SK-N-DZ (cell line): Measurements from ENCODE around the gene CSF1R.

ENCODE experiments used
- DNase-seq: peaks from one replicate; pipeline ENCODE4 v3.0.0-alpha.2; 2015; ENCODE audit warnings: low spot score

The CSF1R gene

GRCh38 chr5:150070821-150071220 is 15.5 kb downstream of the CSF1R start:
- no peak for DNase-seq

- no peak for DNase-seq
Measured at GRCh38 chr5:150069672-150070627, 16.4 kb downstream of the CSF1R start.

DNA sequence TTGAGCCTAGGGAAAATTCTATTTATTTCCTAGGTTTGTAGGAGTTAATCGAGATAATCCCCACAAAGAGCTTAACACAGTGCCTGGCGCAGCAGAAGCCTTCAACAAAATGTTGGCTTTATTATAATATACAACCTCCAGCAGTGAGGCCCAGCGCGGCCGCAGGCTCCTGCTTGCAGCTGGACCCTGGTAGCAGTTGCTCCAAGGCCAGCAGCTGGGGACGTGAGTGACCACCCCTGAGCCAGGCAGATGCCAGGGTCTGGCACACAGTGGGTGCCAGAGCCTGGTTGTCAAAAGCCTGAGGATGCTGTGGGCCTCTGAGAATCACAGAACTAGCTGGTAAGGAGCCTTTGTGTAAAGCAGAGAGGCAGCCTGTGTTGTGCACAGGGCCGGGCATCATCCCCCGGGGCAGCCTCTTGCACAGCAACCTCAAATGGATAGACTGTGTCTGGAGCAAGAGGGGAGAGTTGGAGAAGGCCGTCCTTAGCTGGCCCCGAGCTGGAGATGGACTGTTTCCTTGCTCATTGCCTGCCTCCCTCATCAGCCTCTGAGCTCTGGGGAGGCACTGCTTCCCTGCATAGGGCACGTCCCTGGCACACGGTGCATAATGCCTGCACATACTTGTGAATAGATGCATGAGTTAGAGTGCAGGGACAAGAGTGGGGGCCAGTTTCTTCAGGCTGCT is 17.3 kb downstream of the CSF1R start:
- DNase-seq: no peak

- DNase-seq: no peak
Measured at GRCh38 chr5:150068472-150068871, 17.9 kb downstream of the CSF1R start.

- DNase-seq: no peak
Measured at GRCh38 chr5:150068071-150068470, 18.3 kb downstream of the CSF1R start.

DNA sequence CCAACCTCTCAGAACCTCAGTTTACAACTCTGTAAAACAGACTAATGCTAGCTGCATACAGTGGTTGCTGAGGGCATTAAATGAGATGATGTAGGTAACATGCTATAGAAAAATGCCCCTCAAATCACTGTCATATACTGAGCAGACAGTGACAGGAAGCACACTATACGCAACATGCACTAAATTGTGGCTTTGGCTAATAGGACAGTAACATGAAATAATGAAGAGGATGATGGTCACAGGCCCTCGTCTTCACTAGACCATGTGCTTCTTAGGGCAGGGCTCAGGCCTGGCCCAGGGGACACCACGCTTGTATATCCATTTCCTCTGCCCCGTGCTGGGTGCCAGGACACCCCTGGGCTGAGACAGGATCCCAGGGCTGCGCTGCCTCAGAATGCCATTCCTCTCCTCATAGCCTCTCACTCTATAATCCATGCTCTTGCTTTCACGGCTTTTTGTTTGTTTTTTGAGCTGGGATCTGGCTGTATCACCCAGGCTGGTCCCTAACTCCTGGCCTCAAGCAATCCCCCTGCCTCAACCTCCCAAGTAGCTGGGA is 18.9 kb downstream of the CSF1R start:
- no peak for DNase-seq

GRCh38 chr5:150066901-150067396 is 19.4 kb downstream of the CSF1R start:
- DNase-seq: no peak

- DNase-seq: no peak
Measured at GRCh38 chr5:150066436-150066835, 19.9 kb downstream of the CSF1R start.

GRCh38 chr5:150065886-150066285 is 20.5 kb downstream of the CSF1R start:
- DNase-seq: no peak

DNA sequence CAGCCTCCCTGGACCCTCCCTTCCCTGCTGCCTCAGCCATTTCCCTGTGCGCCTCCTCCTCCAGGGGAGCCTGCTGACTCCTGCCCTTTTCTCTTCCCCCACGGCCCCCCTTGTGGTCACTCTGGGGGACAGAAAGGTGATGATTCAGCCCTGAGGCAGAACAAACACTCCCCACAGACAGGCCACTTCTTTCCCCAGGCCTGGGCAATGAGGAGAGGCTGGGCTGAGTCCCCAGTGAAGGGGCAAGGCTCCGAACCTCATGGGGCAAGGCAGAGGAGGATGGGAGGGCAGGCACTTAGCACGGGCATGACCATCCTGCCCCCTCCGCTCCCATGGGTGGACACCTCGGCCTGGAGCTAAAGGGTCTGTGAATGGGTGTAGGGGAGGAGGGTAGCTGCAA is 21.0 kb downstream of the CSF1R start:
- DNase-seq: no peak

DNA sequence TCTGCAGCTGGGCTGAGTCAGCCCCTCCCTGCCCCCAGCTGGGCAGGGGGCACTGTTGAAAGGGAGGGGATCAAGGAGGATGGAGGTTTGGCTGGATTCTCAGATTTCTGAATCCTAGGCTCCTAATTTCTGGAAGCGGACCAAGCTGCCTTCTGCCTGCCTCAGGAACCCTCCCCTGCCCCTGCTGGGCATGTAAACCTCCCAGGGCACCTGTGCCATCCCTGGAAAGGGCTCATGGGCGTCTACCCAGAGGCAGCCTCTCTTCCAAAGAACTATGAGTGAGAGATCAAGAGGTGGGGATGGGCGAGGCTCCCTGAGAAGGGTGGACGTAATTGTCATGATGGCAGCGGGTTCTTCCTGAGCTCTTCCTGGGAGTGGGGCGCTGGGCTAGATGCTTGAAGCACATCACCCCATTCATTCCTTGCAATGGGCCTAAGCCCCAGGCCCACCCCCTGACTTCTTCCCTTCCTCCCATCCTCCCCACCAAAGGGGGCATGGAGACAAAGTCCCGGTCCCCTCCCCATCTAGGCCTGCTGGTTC is 21.6 kb downstream of the CSF1R start:
- DNase-seq: no peak

DNA sequence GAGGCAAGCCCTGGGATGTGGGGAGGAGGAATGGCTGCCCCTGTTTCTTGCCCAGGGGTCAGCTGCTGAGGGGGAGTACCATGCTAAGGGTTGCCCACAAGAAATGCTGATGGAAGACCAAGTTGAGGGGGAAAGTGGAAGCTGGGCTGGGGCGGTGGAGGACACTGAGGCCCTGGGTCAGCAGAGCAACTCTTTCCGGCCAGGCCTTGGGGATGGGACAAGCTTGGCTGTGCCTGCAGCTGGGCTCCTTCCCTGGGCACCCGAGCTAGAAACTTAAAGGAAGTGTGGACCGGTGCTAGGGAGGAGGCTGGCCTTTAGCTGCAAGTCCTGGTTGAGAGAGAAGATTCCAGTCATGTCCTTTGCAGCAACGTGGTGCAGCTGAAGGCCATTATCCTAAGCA is 22.7 kb downstream of the CSF1R start:
- DNase-seq: no peak

GRCh38 chr5:150062216-150062922 is 24.0 kb downstream of the CSF1R start:
- DNase-seq: no peak

GRCh38 chr5:150061538-150061995 is 24.8 kb downstream of the CSF1R start:
- no peak for DNase-seq

- DNase-seq: no peak
Measured at GRCh38 chr5:150060471-150060870, 25.9 kb downstream of the CSF1R start.

- no peak for DNase-seq
Measured at GRCh38 chr5:150059623-150060022, 26.7 kb downstream of the CSF1R start.

GRCh38 chr5:150058480-150059126 is 27.8 kb downstream of the CSF1R start:
- DNase-seq: no peak

GRCh38 chr5:150057996-150058395 is 28.4 kb downstream of the CSF1R start:
- no peak for DNase-seq

DNA sequence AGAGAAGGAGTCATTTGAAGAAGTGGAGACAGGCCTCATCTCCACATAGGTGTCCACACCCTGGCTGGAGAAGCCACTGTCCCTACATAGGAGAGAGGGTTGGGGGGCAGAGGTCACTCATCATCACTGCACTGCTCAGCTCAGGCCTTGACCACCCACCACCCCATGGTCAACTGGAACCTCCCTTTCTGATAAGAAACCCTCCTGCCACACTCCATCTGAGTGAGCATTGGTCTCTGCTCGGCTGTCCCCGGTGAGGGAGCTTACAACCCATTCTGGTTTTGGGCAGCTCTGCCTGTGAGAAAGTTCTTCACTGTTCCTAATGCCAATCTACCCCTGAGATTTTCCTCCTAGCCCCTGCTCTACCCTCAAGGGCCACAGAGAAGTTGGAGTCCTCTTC is 28.8 kb downstream of the CSF1R start:
- DNase-seq: no peak

- DNase-seq: no peak
Measured at GRCh38 chr5:150057052-150057451, 29.3 kb downstream of the CSF1R start.

- DNase-seq: no peak
Measured at GRCh38 chr5:150056075-150056443, 30.3 kb downstream of the CSF1R start.
